Measurements from ENCODE around the gene PSORS1C2.

PSORS1C2 gene

GRCh38 chr6:31115941-31116560, 22.8 kb downstream of the PSORS1C2 start:
- in situ Hi-C loops (cut with HindIII; ENCODE audit: low sequenced_read_pairs) = no loop called here

GRCh38 chr6:31114970-31115849, 23.7 kb downstream of the PSORS1C2 start:
- in situ Hi-C loops (cut with HindIII; ENCODE audit: low sequenced_read_pairs) = no loop called here

GRCh38 chr6:31114541-31114878, 24.4 kb downstream of the PSORS1C2 start, which contains the start of gene PSORS1C1:
Gene PSORS1C1, plus strand, starts transcription at chr6:31114800. Its CDS starts 14,833 bp downstream, at chr6:31129633.
- in situ Hi-C loops (cut with HindIII; ENCODE audit: low sequenced_read_pairs) = no loop called here

GRCh38 chr6:31113861-31114540, 24.9 kb downstream of the PSORS1C2 start:
- in situ Hi-C loops (cut with HindIII; ENCODE audit: low sequenced_read_pairs) = no loop called here

- in situ Hi-C loops (cut with HindIII; ENCODE audit: low sequenced_read_pairs) = no loop called here
Observed at GRCh38 chr6:31112478-31112877, 26.4 kb downstream of the PSORS1C2 start, which contains the start of gene C6orf15. Gene C6orf15, minus strand, starts transcription at chr6:31112575. Its CDS starts 20 bp downstream, at chr6:31112555.

- in situ Hi-C loops (cut with HindIII; ENCODE audit: low sequenced_read_pairs) = no loop called here
Observed at GRCh38 chr6:31111712-31112111, 27.2 kb downstream of the PSORS1C2 start.

GRCh38 chr6:31110825-31111582, 27.9 kb downstream of the PSORS1C2 start:
- in situ Hi-C loops (cut with HindIII; ENCODE audit: low sequenced_read_pairs) = no loop called here

- in situ Hi-C loops (cut with HindIII; ENCODE audit: low sequenced_read_pairs) = no loop called here
Observed at GRCh38 chr6:31107052-31107451, 31.8 kb downstream of the PSORS1C2 start.

GRCh38 chr6:31103136-31103535, 35.7 kb downstream of the PSORS1C2 start:
- in situ Hi-C loops (cut with HindIII; ENCODE audit: low sequenced_read_pairs) = no loop called here

GRCh38 chr6:31098449-31098938, 40.4 kb downstream of the PSORS1C2 start:
- in situ Hi-C loops (cut with HindIII; ENCODE audit: low sequenced_read_pairs) = no loop called here

- in situ Hi-C loops (cut with HindIII; ENCODE audit: low sequenced_read_pairs) = no loop called here
Observed at GRCh38 chr6:31096656-31097055, 42.2 kb downstream of the PSORS1C2 start.

GRCh38 chr6:31096215-31096614, 42.7 kb downstream of the PSORS1C2 start:
- in situ Hi-C loops (cut with HindIII; ENCODE audit: low sequenced_read_pairs) = no loop called here

- in situ Hi-C loops (cut with HindIII; ENCODE audit: low sequenced_read_pairs) = no loop called here
Observed at GRCh38 chr6:31094389-31094881, 44.4 kb downstream of the PSORS1C2 start.

GRCh38 chr6:31092769-31093505, 45.9 kb downstream of the PSORS1C2 start:
- in situ Hi-C loops (cut with HindIII; ENCODE audit: low sequenced_read_pairs) = no loop called here

GRCh38 chr6:31092238-31092637, 46.6 kb downstream of the PSORS1C2 start:
- in situ Hi-C loops (cut with HindIII; ENCODE audit: low sequenced_read_pairs) = no loop called here

GRCh38 chr6:31091680-31092079, 47.2 kb downstream of the PSORS1C2 start:
- in situ Hi-C loops (cut with HindIII; ENCODE audit: low sequenced_read_pairs) = no loop called here

- in situ Hi-C loops (cut with HindIII; ENCODE audit: low sequenced_read_pairs) = no loop called here
Observed at GRCh38 chr6:31090973-31091364, 47.9 kb downstream of the PSORS1C2 start.

GRCh38 chr6:31090275-31090972, 48.4 kb downstream of the PSORS1C2 start:
- in situ Hi-C loops (cut with HindIII; ENCODE audit: low sequenced_read_pairs) = no loop called here
